Keratinocyte (primary cell): Measurements from ENCODE around the gene RASL10A.

ENCODE experiments used
- EZH2 ChIP-seq: IDR thresholded peaks from one replicate; pipeline ENCODE4 v1.6.1; 2012; ENCODE audit warnings: inconsistent platforms, mild to moderate bottlenecking, low read length, moderate library complexity
- TF ChIP-seq, protein P1 (sequence below), 3 experiments: IDR thresholded peaks in 1 of 3; conservative IDR thresholded peaks in 1 of 3; optimal IDR thresholded peaks in 1 of 3; 2 replicates in 2 of 3; 3 replicates in 1 of 3; pipeline versions ENCODE3 to v1.5.1; 2011; ENCODE audit warnings: low read length in 3 of 3, mild to moderate bottlenecking in 3 of 3, moderate library complexity in 2 of 3, control low read depth in 1 of 3, inconsistent platforms in 1 of 3; ENCODE audit not compliant: insufficient read depth in 2 of 3; ENCODE audit errors: extremely low read depth in 1 of 3

DNA sequence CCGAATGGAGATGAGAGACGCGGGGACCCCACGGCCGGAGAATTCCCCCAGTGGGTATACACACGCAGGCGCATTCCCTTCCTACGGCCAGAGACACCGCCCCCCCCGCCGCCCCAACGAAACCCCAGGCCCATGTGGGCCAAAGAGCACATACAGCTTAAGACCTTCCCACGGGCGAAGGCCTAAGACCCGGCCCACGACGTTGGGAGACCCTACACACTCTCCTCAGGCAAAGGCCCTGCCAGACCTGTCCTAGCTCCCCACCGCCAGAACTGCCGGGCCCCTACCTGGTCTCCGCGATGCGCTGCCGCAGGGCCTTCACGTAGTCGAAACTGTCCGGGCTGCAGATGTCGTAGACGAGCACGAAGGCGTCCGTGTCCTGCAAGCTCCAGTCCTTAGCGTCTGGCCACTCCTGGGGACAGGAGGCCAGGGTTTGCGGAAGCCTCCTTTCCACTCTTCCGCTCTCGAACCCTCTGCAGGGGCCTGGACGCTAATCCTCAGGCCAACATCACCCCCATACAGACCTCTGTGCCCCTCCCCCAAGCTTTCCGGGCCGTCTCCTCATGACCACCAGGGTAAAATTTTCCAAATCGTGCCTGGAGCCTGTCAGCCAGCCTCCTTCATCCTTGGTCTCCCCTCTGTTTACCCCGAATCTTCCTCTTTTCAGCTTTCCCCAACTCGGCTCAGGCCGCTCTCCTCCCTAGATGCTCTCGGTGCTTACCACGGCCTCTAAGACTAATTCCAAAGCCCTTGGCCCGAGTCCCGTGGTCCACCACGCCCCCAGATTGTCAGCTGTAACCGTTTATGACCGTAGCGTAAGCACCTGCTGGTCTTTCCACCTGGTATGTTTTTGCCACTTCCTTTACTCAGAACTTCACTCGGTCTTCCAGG, 1.7 kb downstream of the RASL10A start:
- TF ChIP-seq, protein P1, sequence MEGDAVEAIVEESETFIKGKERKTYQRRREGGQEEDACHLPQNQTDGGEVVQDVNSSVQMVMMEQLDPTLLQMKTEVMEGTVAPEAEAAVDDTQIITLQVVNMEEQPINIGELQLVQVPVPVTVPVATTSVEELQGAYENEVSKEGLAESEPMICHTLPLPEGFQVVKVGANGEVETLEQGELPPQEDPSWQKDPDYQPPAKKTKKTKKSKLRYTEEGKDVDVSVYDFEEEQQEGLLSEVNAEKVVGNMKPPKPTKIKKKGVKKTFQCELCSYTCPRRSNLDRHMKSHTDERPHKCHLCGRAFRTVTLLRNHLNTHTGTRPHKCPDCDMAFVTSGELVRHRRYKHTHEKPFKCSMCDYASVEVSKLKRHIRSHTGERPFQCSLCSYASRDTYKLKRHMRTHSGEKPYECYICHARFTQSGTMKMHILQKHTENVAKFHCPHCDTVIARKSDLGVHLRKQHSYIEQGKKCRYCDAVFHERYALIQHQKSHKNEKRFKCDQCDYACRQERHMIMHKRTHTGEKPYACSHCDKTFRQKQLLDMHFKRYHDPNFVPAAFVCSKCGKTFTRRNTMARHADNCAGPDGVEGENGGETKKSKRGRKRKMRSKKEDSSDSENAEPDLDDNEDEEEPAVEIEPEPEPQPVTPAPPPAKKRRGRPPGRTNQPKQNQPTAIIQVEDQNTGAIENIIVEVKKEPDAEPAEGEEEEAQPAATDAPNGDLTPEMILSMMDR (optimal IDR thresholded peaks at IDR 0.05 in 1 of 3, IDR thresholded peaks at IDR 0.05 in 1 of 3, conservative IDR thresholded peaks at IDR 0.05 in 1 of 3; ENCODE audit: extremely low read depth in 1 of 3, insufficient read depth in 2 of 3, low read length in 3 of 3), result no peak
- TF ChIP-seq EZH2, result no peak
